Trophoblast cell (in vitro differentiated cells and primary cell): ENCODE data around the gene TRPV5.

Experiments used
- DNase-seq, 2 donors: peaks; one replicate each; pipeline ENCODE4 v3.0.0-alpha.2; 2016
- H2AFZ ChIP-seq: 2 replicates; pipeline ENCODE4 v1.6.1; 2013; ENCODE audit warnings: low read length, moderate library complexity, mild to moderate bottlenecking; ENCODE audit not compliant: insufficient read depth, poor library complexity
- H2AK5ac ChIP-seq: 2 replicates; pipeline ENCODE4 v1.6.1; 2013; ENCODE audit warnings: mild to moderate bottlenecking, low read length
- H2BK120ac ChIP-seq: 2 replicates; pipeline ENCODE4 v1.6.1; 2013; ENCODE audit warnings: low read length, mild to moderate bottlenecking, moderate library complexity; ENCODE audit not compliant: insufficient read depth, poor library complexity
- H2BK12ac ChIP-seq: 2 replicates; pipeline ENCODE4 v1.6.1; 2013; ENCODE audit warnings: mild to moderate bottlenecking, low read length, moderate library complexity
- H2BK5ac ChIP-seq: 2 replicates; pipeline ENCODE4 v1.6.1; 2013; ENCODE audit warnings: low read length, low read depth, moderate library complexity, mild to moderate bottlenecking; ENCODE audit not compliant: poor library complexity
- H3K14ac ChIP-seq: 2 replicates; pipeline ENCODE4 v1.6.1; 2013; ENCODE audit warnings: mild to moderate bottlenecking, low read length
- H3K18ac ChIP-seq: 2 replicates; pipeline ENCODE4 v1.6.1; 2013; ENCODE audit warnings: mild to moderate bottlenecking, low read length
- H3K23ac ChIP-seq: 2 replicates; pipeline ENCODE4 v1.6.1; 2013; ENCODE audit warnings: low read length
- H3K27ac ChIP-seq: 2 replicates; pipeline ENCODE4 v1.5.1; 2013; ENCODE audit warnings: low read depth, mild to moderate bottlenecking, inconsistent platforms, low read length, moderate library complexity
- H3K27me3 ChIP-seq: 2 replicates; pipeline ENCODE4 v1.6.1; 2013; ENCODE audit warnings: inconsistent platforms, mild to moderate bottlenecking, low read length, moderate library complexity; ENCODE audit not compliant: insufficient read depth
- H3K36me3 ChIP-seq, 2 experiments: 1 replicate in 1 of 2; 2 replicates in 1 of 2; pipeline ENCODE4 v1.6.1; 2013; ENCODE audit warnings: low read length in 2 of 2, mild to moderate bottlenecking in 2 of 2, moderate library complexity in 1 of 2; ENCODE audit not compliant: insufficient read depth in 2 of 2, control insufficient read depth in 1 of 2
- H3K4ac ChIP-seq: 2 replicates; pipeline ENCODE4 v1.6.1; 2013; ENCODE audit warnings: low read depth, mild to moderate bottlenecking, low read length, moderate library complexity
- H3K4me1 ChIP-seq, 2 experiments: 1 replicate in 1 of 2; 2 replicates in 1 of 2; pipeline ENCODE4 v1.6.1; 2013; ENCODE audit warnings: low read length in 2 of 2, mild to moderate bottlenecking in 2 of 2, moderate library complexity in 1 of 2; ENCODE audit not compliant: insufficient read depth in 2 of 2, control insufficient read depth in 1 of 2
- H3K4me2 ChIP-seq: 2 replicates; pipeline ENCODE4 v1.6.1; 2013; ENCODE audit warnings: inconsistent platforms, mild to moderate bottlenecking, low read length, moderate library complexity
- H3K4me3 ChIP-seq: 2 replicates; pipeline ENCODE4 v1.5.1; 2013; ENCODE audit warnings: mild to moderate bottlenecking, low read depth, low read length, inconsistent platforms
- H3K79me1 ChIP-seq: one replicate; pipeline ENCODE4 v1.6.1; 2013; ENCODE audit warnings: low read length
- H3K79me2 ChIP-seq: 2 replicates; pipeline ENCODE4 v1.6.1; 2013; ENCODE audit warnings: low read length, mild to moderate bottlenecking; ENCODE audit not compliant: control insufficient read depth, insufficient read depth, poor library complexity
- H3K9ac ChIP-seq: 2 replicates; pipeline ENCODE4 v1.6.1; 2013; ENCODE audit warnings: mild to moderate bottlenecking, low read length
- H3K9me3 ChIP-seq: 2 replicates; pipeline ENCODE4 v1.6.1; 2013; ENCODE audit warnings: low read depth, mild to moderate bottlenecking, control low read depth, inconsistent platforms, low read length; ENCODE audit not compliant: insufficient read depth
- H4K12ac ChIP-seq: 2 replicates; pipeline ENCODE4 v1.6.1; 2013; ENCODE audit warnings: low read depth, mild to moderate bottlenecking, low read length, moderate library complexity
- H4K8ac ChIP-seq: 2 replicates; pipeline ENCODE4 v1.6.1; 2013; ENCODE audit warnings: low read depth, mild to moderate bottlenecking, low read length, moderate library complexity
- H4K91ac ChIP-seq: one replicate; pipeline ENCODE4 v1.6.1; 2013; ENCODE audit warnings: low read depth, mild to moderate bottlenecking, low read length, moderate library complexity
- WGBS: extraction: QIAGEN DNeasy Blood & Tissue Kit; methylation state at CpG from one replicate; pipeline ENCODE4 v1.1.7; 2013; ENCODE audit warnings: missing lambda C conversion rate; ENCODE audit not compliant: insufficient read length, insufficient coverage; ENCODE audit errors: extremely low coverage; 5-methylcytosine and 5-hydroxymethylcytosine counted together

TRPV5 gene

GRCh38 chr7:142896741-142897379 lies 36.7 kb downstream of the TRPV5 start:
- no peaks in the 10 kb centered on the region for H3K27me3 ChIP-seq
- peaks cover 18 to 20% of the 10 kb centered on the region in 2 experiments for H3K4me1 ChIP-seq
- H4K91ac ChIP-seq: no peak overlapping the region
- H3K9ac ChIP-seq: no peak overlapping the region
- no peak overlapping the region for H2BK120ac ChIP-seq
- no peak overlapping the region for H3K4me3 ChIP-seq
- H2BK5ac ChIP-seq: no peak overlapping the region
- no peak overlapping the region for H3K4me2 ChIP-seq
- H3K4ac ChIP-seq: no peak overlapping the region
- no peaks in the 10 kb centered on the region for H3K79me2 ChIP-seq
- no peak overlapping the region for H3K27ac ChIP-seq
- no peak overlapping the region for H3K18ac ChIP-seq
- H2AFZ ChIP-seq: no peak overlapping the region
- H3K36me3 ChIP-seq: no peaks in the 10 kb centered on the region
- H4K12ac ChIP-seq: no peak overlapping the region
- H3K79me1 ChIP-seq: peaks cover 5% of the 10 kb centered on the region
- no peak overlapping the region for H2AK5ac ChIP-seq
- H2BK12ac ChIP-seq: no peak overlapping the region
- WGBS: no CpG with 5 or more reads among the region's 3 CpGs
- no peak overlapping the region for H3K14ac ChIP-seq
- no peak overlapping the region for H3K23ac ChIP-seq
- H4K8ac ChIP-seq: no peak overlapping the region
- no peak for DNase-seq
- H3K9me3 ChIP-seq: no peaks in the 10 kb centered on the region

GRCh38 chr7:142896151-142896550 lies 37.4 kb downstream of the TRPV5 start:
- H3K4ac ChIP-seq: no peak overlapping the region
- no peaks in the 10 kb centered on the region for H3K36me3 ChIP-seq
- no peak overlapping the region for H3K4me2 ChIP-seq
- H3K4me1 ChIP-seq: peaks cover 13 to 16% of the 10 kb centered on the region in 2 experiments
- H4K12ac ChIP-seq: no peak overlapping the region
- H3K9me3 ChIP-seq: peaks cover under 1% of the 10 kb centered on the region
- no peak overlapping the region for H3K23ac ChIP-seq
- H3K18ac ChIP-seq: no peak overlapping the region
- no peak overlapping the region for H3K9ac ChIP-seq
- no peak overlapping the region for H2BK12ac ChIP-seq
- no peak overlapping the region for H2AK5ac ChIP-seq
- no peak overlapping the region for H2BK120ac ChIP-seq
- H4K91ac ChIP-seq: no peak overlapping the region
- no peak overlapping the region for H3K4me3 ChIP-seq
- H3K79me1 ChIP-seq: peaks cover 5% of the 10 kb centered on the region
- H3K79me2 ChIP-seq: no peaks in the 10 kb centered on the region
- no peak overlapping the region for H3K27ac ChIP-seq
- no peak overlapping the region for H3K14ac ChIP-seq
- no CpG with 5 or more reads among the region's 3 CpGs for WGBS
- H2BK5ac ChIP-seq: no peak overlapping the region
- no peaks in the 10 kb centered on the region for H3K27me3 ChIP-seq
- DNase-seq: no peak
- no peak overlapping the region for H2AFZ ChIP-seq
- no peak overlapping the region for H4K8ac ChIP-seq

- no CpG with 5 or more reads among the region's 6 CpGs for WGBS
- H3K79me1 ChIP-seq: peaks cover 5% of the 10 kb centered on the region
- H3K23ac ChIP-seq: no peak overlapping the region
Measured at GRCh38 chr7:142894985-142895593, 38.5 kb downstream of the TRPV5 start.

GRCh38 chr7:142894112-142894984 lies 39.2 kb downstream of the TRPV5 start:
- no peak overlapping the region for H4K8ac ChIP-seq
- peaks cover 7 to 12% of the 10 kb centered on the region in 2 experiments for H3K4me1 ChIP-seq
- H2BK120ac ChIP-seq: no peak overlapping the region
- H3K4ac ChIP-seq: no peak overlapping the region
- no peak overlapping the region for H2BK5ac ChIP-seq
- no peak overlapping the region for H3K14ac ChIP-seq
- no peak for DNase-seq
- H3K4me2 ChIP-seq: no peak overlapping the region
- no peak overlapping the region for H3K18ac ChIP-seq
- H3K27me3 ChIP-seq: no peaks in the 10 kb centered on the region
- no peak overlapping the region for H4K12ac ChIP-seq
- no peak overlapping the region for H3K9ac ChIP-seq
- H3K9me3 ChIP-seq: peaks cover 7% of the 10 kb centered on the region
- H4K91ac ChIP-seq: no peak overlapping the region
- H3K36me3 ChIP-seq: no peaks in the 10 kb centered on the region
- H3K27ac ChIP-seq: no peak overlapping the region
- no peak overlapping the region for H2BK12ac ChIP-seq
- H3K79me2 ChIP-seq: no peaks in the 10 kb centered on the region
- no peak overlapping the region for H2AFZ ChIP-seq
- no peak overlapping the region for H3K4me3 ChIP-seq
- H3K23ac ChIP-seq: no peak overlapping the region
- WGBS: no CpG with 5 or more reads among the region's 12 CpGs
- peaks cover 5% of the 10 kb centered on the region for H3K79me1 ChIP-seq
- H2AK5ac ChIP-seq: no peak overlapping the region

More at GRCh38 chr7:142894985-142895593, 38.5 kb downstream of the TRPV5 start:
- Histone ChIP-seq H3K4ac (no peak overlapping the region), H2BK12ac (no peak overlapping the region), H3K9me3 (peaks cover 7% of the 10 kb centered on the region), H4K8ac (no peak overlapping the region), H2BK120ac (no peak overlapping the region), H3K79me2 (no peaks in the 10 kb centered on the region), H3K18ac (no peak overlapping the region), H2AK5ac (no peak overlapping the region), H3K4me3 (no peak overlapping the region), H3K27ac (no peak overlapping the region), H3K4me1 (peaks cover 13 to 16% of the 10 kb centered on the region in 2 experiments), H4K12ac (no peak overlapping the region), H3K4me2 (no peak overlapping the region), H3K27me3 (no peaks in the 10 kb centered on the region), H3K9ac (no peak overlapping the region), H2BK5ac (no peak overlapping the region), H3K36me3 (no peaks in the 10 kb centered on the region), H4K91ac (no peak overlapping the region), H3K14ac (no peak overlapping the region), H2AFZ (no peak overlapping the region)
- DNase-seq: no peak
